GM23248 (cell line): ENCODE measurements around the gene KCND1.

Source experiments
- EZH2 ChIP-seq: fragments of 200-600 bp; sonication (generic); IDR thresholded peaks from 2 replicates; pipeline ENCODE4 v1.6.1; 2018; ENCODE audit warnings: antibody characterized with exemption, mild to moderate bottlenecking; ENCODE audit not compliant: insufficient read depth, poor library complexity, severe bottlenecking
- EZH2phosphoT487 ChIP-seq: fragments of 200-600 bp; sonication (generic); IDR thresholded peaks from 2 replicates; pipeline ENCODE4 v1.6.1; 2018; ENCODE audit warnings: antibody characterized with exemption, moderate library complexity, mild to moderate bottlenecking, low read depth; ENCODE audit not compliant: insufficient read depth

- no peak for TF ChIP-seq EZH2
- no peak for TF ChIP-seq EZH2phosphoT487
Observed at GRCh38 chrX:48956728-48957414, 14.8 kb downstream of the KCND1 start.
